ENCODE data around the gene SOWAHA. TPM values are rescaled to one million over a fixed set of nuclear protein-coding genes. Genes with fewer than 3 reads are reported as not detected.
"Not testable (repeated sequence)": the region's sequence is repeated elsewhere in the genome, so short reads cannot be mapped to it uniquely, and the experiment has no call there.

The SOWAHA gene
- total RNA-seq, 1 experiment from 2014 or later: 0.39 TPM

DNA sequence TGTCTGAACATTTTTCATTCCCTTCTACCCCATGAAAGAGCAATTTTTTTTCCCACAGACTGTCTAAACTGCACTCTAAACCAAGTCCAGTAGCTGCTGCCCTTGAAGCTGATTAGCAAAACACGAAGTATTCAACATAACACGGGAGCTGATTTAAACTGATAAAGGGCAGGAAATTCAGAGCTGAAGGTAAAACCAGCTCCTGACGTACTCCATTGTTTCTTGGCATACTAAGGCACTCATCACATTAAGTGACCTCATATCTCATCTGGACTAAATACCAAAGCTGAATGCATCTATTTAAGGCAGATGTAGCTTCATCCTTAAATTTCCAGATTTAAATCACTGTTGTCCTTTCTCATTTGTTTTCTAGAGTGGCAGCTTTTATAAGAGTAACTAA is 41.2 kb downstream of the SOWAHA start:
- ATAC-seq: no peak

DNA sequence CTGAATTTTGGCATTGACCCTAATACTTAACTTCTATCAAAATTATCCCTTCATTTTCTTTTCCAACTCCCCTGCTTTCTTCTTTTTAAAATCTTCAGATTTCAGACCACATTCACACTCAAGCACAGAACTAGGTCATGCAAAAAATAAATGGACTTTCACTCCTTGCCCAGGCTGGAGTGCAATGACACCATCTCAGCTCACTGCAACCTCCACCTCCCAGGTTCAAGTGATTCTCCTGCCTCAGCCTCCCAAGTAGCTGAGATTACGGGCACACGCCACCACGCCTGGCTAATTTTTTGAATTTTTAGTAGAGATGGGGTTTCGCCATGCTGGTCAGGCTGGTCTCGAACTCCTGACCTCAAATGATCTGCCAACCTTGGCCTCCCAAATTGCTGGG is 41.9 kb downstream of the SOWAHA start:
- H3K9me2 ChIP-seq (ENCODE audit: insufficient read depth); H3K4me1 ChIP-seq (ENCODE audit: control insufficient read depth in 1 of 2, insufficient read depth in 2 of 2, low read length in 2 of 2); H3K9me3 ChIP-seq (ENCODE audit: control insufficient read depth in 1 of 2, insufficient read depth in 1 of 2, low read depth in 1 of 2, low read length in 2 of 2); H3K36me3 ChIP-seq (ENCODE audit: control insufficient read depth in 1 of 2, insufficient read depth in 2 of 2, low read length in 2 of 2); H3K79me2 ChIP-seq (ENCODE audit: insufficient read depth, low read length); CTCF ChIA-PET; H3K27ac ChIP-seq (ENCODE audit: low read depth, low read length); RAD21 ChIA-PET (ENCODE audit: low non-redundant PET in 1 of 2, low total read pairs in 2 of 2, uncharacterized antibody in 2 of 2, unreplicated experiment in 2 of 2); BruUV-seq (replicated peaks); H2AFZ ChIP-seq (ENCODE audit: low read depth, low read length, poor library complexity, severe bottlenecking); H4K20me1 ChIP-seq (ENCODE audit: insufficient read depth); H3K4me2 ChIP-seq (ENCODE audit: low read length); intact Hi-C loops (cut with micrococcal nuclease); H3K27me3 ChIP-seq (ENCODE audit: insufficient read depth, low read length); H3K9ac ChIP-seq (ENCODE audit: low read length); H3K4me3 ChIP-seq (replicated peaks in 1 of 2; ENCODE audit: low read depth in 1 of 2, low read length in 2 of 2); DNase-seq (ENCODE audit: low read depth, low spot score); ATAC-seq: not testable (repeated sequence)
- POLR2A ChIA-PET: interaction anchor here (1.3 kb wide), 1 partner anchor 10 kb away, joined by 4 read pairs; no protein-coding TSS in a partner anchor

More for the DNA sequence above, 41.2 kb downstream of the SOWAHA start:
- no peak for DNase-seq (ENCODE audit: low read depth, low spot score)
- Histone ChIP-seq H3K36me3 (ENCODE audit: control insufficient read depth in 1 of 2, insufficient read depth in 2 of 2, low read length in 2 of 2) (no peaks in the 10 kb centered on the region), H3K9me3 (ENCODE audit: control insufficient read depth in 1 of 2, insufficient read depth in 1 of 2, low read depth in 1 of 2, low read length in 2 of 2) (no peaks in the 10 kb centered on the region), H3K9ac (ENCODE audit: low read length) (no peak overlapping the region), H3K9me2 (ENCODE audit: insufficient read depth) (no peaks in the 10 kb centered on the region), H3K79me2 (ENCODE audit: insufficient read depth, low read length) (no peaks in the 10 kb centered on the region), H3K27me3 (ENCODE audit: insufficient read depth, low read length) (no peaks in the 10 kb centered on the region), H3K4me3 (replicated peaks in 1 of 2; ENCODE audit: low read depth in 1 of 2, low read length in 2 of 2) (no peak overlapping the region), H3K4me1 (ENCODE audit: control insufficient read depth in 1 of 2, insufficient read depth in 2 of 2, low read length in 2 of 2) (no peaks in the 10 kb centered on the region), H4K20me1 (ENCODE audit: insufficient read depth) (no peaks in the 10 kb centered on the region), H3K4me2 (ENCODE audit: low read length) (no peak overlapping the region), H3K27ac (ENCODE audit: low read depth, low read length) (no peak overlapping the region), H2AFZ (ENCODE audit: low read depth, low read length, poor library complexity, severe bottlenecking) (no peak overlapping the region)
- no TSS peak for BruUV-seq (replicated peaks)
- no peak for TF ChIP-seq FOSL1 (IDR thresholded peaks at IDR 0.05; ENCODE audit: low read depth)
- no peak for TF ChIP-seq SRF (IDR thresholded peaks at IDR 0.05; ENCODE audit: low read depth)
- no peak for TF ChIP-seq JUND (IDR thresholded peaks at IDR 0.05)
- TF ChIP-seq EZH2phosphoT487 (IDR thresholded peaks at IDR 0.05; ENCODE audit: borderline replicate concordance): no peak
- no peak for TF ChIP-seq ZNF274 (IDR thresholded peaks at IDR 0.05; ENCODE audit: low read depth, low read length)
- TF ChIP-seq EGR1 (IDR thresholded peaks at IDR 0.05; ENCODE audit: low read depth): no peak
- TF ChIP-seq, protein P1, sequence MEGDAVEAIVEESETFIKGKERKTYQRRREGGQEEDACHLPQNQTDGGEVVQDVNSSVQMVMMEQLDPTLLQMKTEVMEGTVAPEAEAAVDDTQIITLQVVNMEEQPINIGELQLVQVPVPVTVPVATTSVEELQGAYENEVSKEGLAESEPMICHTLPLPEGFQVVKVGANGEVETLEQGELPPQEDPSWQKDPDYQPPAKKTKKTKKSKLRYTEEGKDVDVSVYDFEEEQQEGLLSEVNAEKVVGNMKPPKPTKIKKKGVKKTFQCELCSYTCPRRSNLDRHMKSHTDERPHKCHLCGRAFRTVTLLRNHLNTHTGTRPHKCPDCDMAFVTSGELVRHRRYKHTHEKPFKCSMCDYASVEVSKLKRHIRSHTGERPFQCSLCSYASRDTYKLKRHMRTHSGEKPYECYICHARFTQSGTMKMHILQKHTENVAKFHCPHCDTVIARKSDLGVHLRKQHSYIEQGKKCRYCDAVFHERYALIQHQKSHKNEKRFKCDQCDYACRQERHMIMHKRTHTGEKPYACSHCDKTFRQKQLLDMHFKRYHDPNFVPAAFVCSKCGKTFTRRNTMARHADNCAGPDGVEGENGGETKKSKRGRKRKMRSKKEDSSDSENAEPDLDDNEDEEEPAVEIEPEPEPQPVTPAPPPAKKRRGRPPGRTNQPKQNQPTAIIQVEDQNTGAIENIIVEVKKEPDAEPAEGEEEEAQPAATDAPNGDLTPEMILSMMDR (IDR thresholded peaks at IDR 0.05 in 2 of 3, conservative IDR thresholded peaks at IDR 0.05 in 1 of 3; ENCODE audit: borderline replicate concordance in 1 of 3, insufficient read depth in 1 of 3, low read depth in 2 of 3, low read length in 2 of 3): no peak
- ChIA-PET CTCF (interaction anchor here (1.1 kb wide), 1 partner anchor 10 kb away, joined by 3 read pairs; no protein-coding TSS in a partner anchor), POLR2A (interaction anchor here (1.3 kb wide), 1 partner anchor 11 kb away, joined by 4 read pairs; no protein-coding TSS in a partner anchor), RAD21 (ENCODE audit: low non-redundant PET in 1 of 2, low total read pairs in 2 of 2, uncharacterized antibody in 2 of 2, unreplicated experiment in 2 of 2) (no interaction called here)
- intact Hi-C loops (cut with micrococcal nuclease): no loop called here

All from HCT116 (cell line).